Ectodermal cell (in vitro differentiated cells): ENCODE data around the gene STPG1.

ENCODE experiments used
- H3K27ac ChIP-seq: 2 replicates; pipeline ENCODE4 v1.7.0; 2013; ENCODE audit warnings: mild to moderate bottlenecking, low read depth, low read length; ENCODE audit not compliant: insufficient read depth, poor library complexity, severe bottlenecking
- H3K27me3 ChIP-seq: 2 replicates; pipeline ENCODE4 v1.7.0; 2013; ENCODE audit warnings: mild to moderate bottlenecking, low read length; ENCODE audit not compliant: insufficient read depth, control insufficient read depth, poor library complexity, severe bottlenecking
- H3K36me3 ChIP-seq: one replicate; pipeline ENCODE4 v1.7.0; 2013; ENCODE audit warnings: low read length; ENCODE audit not compliant: control insufficient read depth, insufficient read depth
- H3K4me1 ChIP-seq: one replicate; pipeline ENCODE4 v1.7.0; 2013; ENCODE audit warnings: low read length; ENCODE audit not compliant: control insufficient read depth, insufficient read depth
- H3K4me3 ChIP-seq: 2 replicates; pipeline ENCODE4 v1.7.0; 2013; ENCODE audit warnings: low read depth, low read length, control low read depth; ENCODE audit not compliant: insufficient read depth
- H3K9me3 ChIP-seq: 2 replicates; pipeline ENCODE4 v1.7.0; 2013; ENCODE audit warnings: mild to moderate bottlenecking, low read length, moderate library complexity; ENCODE audit not compliant: control insufficient read depth
- WGBS, 2 experiments: methylation state at CpG; one replicate each; pipeline ENCODE4 v1.1.7; 2013; ENCODE audit warnings: missing lambda C conversion rate in 2 of 2; 5-methylcytosine and 5-hydroxymethylcytosine counted together

STPG1 gene

GRCh38 chr1:24311234-24311633 is 102.3 kb downstream of the STPG1 start:
- 93 to 97% methylated on average over 3 of the region's 3 CpGs for WGBS, 2 experiments

GRCh38 chr1:24309762-24310485 is 103.7 kb downstream of the STPG1 start:
- no peaks in the 10 kb centered on the region for H3K9me3 ChIP-seq
- 87 to 96% methylated on average over 4 of the region's 4 CpGs for WGBS, 2 experiments
- peaks cover 18% of the 10 kb centered on the region for H3K4me1 ChIP-seq
- no peaks in the 10 kb centered on the region for H3K36me3 ChIP-seq
- no peak overlapping the region for H3K27ac ChIP-seq
- H3K4me3 ChIP-seq = no peak overlapping the region
- H3K27me3 ChIP-seq = peaks cover 4% of the 10 kb centered on the region

More at GRCh38 chr1:24311234-24311633, 102.3 kb downstream of the STPG1 start:
- Histone ChIP-seq H3K4me3 (no peak overlapping the region), H3K9me3 (no peaks in the 10 kb centered on the region), H3K4me1 (peaks cover 15% of the 10 kb centered on the region), H3K27ac (no peak overlapping the region), H3K27me3 (peaks cover 4% of the 10 kb centered on the region), H3K36me3 (no peaks in the 10 kb centered on the region)

GRCh38 chr1:24308365-24309015 is 105.1 kb downstream of the STPG1 start:
- no peak overlapping the region for H3K27ac ChIP-seq
- H3K4me3 ChIP-seq = no peak overlapping the region
- no peaks in the 10 kb centered on the region for H3K9me3 ChIP-seq
- peaks cover 22% of the 10 kb centered on the region for H3K4me1 ChIP-seq
- WGBS, 2 experiments = 26 to 30% methylated on average over 7 of the region's 7 CpGs
- H3K36me3 ChIP-seq = no peaks in the 10 kb centered on the region
- H3K27me3 ChIP-seq = peaks cover 4% of the 10 kb centered on the region
